K562 treated with DMSO at 1 percent for 24 hours (cell line): ENCODE data around the gene SLFN14. TPM values are rescaled to one million over a fixed set of nuclear protein-coding genes. Genes with fewer than 3 reads are reported as not detected.

Source experiments
- total RNA-seq: library from RNA; unstranded; fragments of 300-600 nt; gene quantifications from 2 replicates; pipeline ENCODE4 v1.2.3, GENCODE V29; 2022; ENCODE audit warnings: low read depth; ENCODE audit not compliant: insufficient read depth

Gene SLFN14
- 2.2 and 2.9 TPM in 2 replicates for total RNA-seq

DNA sequence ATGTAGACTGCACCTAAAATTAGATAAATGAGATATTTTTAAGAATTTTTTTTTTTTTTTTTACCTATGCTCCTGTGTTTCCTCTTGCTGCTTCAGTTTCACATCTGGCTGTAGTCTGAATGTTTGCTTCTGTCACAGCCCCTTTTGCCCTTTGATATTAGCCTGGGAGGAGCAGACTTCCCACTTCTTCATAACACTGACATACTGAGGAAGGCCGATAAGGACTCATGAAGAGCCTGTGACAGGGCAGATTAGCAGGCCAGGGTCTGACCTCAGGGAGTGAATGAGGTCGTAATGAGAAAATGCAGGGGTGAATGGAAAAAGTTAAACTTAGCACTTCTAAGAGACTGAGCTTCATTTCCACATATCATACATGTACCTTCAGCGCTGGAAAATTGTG lies at the start of gene SLFN14:
Gene SLFN14 (minus strand): TSS at position 117 of the 400 bp plus-strand sequence. CDS start 2,757 bp downstream, outside the sequence.

DNA sequence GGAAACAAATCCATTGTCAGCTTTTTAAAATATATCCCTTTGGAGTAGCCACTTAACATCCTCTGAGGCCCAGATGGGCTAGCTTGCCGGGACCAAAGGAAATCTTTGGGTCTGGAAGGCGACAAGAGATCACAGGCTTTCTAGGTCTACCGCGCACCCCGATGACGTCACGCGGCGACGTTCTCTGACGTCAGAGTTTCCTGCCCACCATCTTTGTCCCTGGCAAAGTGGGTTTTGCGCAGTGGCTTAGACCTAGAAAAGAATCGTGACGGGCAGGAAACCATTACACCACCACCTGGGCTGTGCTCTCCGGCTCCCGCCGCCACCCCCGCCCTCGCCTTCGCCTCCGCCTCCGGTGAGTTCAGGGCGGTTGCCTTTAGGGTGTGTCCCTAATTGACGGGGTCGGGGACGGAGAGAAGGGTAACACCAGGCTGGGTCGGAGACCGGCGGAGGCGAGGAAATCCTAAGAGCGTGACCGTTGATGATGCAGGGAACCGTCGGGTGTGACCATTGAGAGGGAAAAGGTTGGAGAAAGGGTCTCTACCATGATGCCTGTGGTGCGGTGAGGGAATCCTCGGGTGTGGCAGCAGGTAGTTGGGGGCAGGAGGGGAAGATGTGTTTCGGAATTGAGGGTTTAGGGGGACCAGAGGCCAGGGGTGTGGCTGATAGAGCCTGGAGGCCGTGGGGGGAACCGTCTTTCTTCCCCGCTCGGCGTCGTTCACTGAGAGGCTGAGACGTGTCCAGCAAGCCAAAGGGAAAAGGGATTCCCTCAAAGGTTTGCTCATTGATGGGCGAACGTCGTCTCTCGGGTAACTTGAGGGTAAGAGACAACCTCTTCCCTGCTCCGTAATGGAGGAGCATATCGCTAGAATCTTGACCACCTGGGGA lies 26.7 kb upstream of the SLFN14 start, which contains the start of gene AP2B1:
Gene AP2B1 (plus strand): TSS at position 249 of the 888 bp plus-strand sequence. CDS start 6,709 bp downstream, outside the sequence.

DNA sequence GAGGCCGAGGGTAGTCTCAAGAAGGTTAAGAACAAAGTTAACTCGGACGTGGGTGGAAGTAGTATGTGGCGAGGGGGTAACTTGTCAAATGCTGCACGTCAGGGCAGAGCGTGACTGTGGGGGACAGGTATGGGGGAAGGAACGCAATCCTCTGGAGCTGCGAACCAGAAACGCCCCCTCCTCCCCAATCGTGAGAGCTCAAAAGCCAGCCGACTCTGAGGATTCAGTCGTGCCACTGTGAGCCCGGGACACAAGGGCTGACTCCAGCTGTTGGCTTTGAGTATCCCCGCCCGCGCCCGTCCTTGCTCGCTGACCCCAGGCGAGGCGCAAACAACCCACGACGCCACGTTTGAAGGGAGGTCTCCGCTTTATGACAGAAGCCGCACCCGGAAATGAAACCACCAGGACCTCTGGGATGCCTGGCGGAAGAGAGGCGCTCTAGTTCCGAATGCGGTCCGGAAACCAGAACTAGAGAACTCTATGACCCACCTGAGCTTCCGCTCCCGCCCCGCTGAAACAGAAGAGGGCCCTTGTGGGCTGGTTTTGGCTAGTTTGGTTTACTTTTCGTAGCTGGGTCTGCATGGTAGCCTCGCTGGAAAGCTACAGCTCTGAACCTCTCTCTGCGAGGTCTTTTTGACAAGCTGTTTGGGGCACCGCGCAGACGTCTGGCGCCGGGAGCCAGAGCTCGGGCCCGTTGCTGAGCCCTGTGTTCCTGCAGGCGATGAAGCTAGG lies 17.7 kb upstream of the SLFN14 start, which contains the start of gene PEX12:
Gene PEX12 (minus strand): TSS at position 375 of the 732 bp plus-strand sequence. CDS start 550 bp downstream, outside the sequence.

DNA sequence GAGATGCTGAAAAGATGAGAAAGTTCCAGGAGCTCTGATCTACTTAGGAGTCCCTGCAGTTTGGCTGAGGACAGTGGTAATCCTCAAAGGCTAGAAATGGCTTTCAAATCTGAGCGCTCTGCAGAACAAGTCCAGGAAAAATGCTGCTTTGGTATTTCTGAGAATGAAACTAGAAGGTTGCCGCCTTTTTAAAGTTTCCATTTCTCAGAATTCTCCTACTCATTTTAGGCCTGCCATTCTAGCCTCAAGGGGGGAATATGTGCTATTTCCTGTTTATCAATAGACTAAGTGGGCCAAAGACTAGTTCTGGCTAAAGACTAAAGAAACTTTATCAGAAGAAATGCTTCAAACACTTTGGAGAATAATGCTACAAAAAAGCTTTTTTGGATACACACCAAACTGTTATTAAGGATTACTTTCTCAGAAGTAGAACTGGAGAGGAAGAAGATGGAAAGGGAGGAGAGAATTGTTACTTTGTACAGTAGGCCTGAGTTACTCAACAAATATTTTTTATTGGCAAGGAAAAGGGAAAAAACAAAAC lies 22.9 kb downstream of the SLFN14 start, which contains the start of gene SLFN12L:
Gene SLFN12L (minus strand): TSS at position 78 of the 541 bp plus-strand sequence. CDS start 15,314 bp downstream, outside the sequence.

Other genes starting within 250 kb of the SLFN14 start
- gene SLFN11, start 187.2 kb downstream of the SLFN14 start, total RNA-seq = 0.14 TPM in 1 of 2 replicates, not detected in the other
- 0.51 and 1.3 TPM in 2 replicates for gene SLFN12, start 128.3 kb downstream of the SLFN14 start, total RNA-seq
- 0.95 and 1.4 TPM in 2 replicates for gene SLFN13, start 112.1 kb downstream of the SLFN14 start, total RNA-seq
- 1.2 and 1.3 TPM in 2 replicates for gene SLFN12L, start 23.1 kb downstream of the SLFN14 start, total RNA-seq
- gene PEX12, start 17.8 kb upstream of the SLFN14 start, total RNA-seq = 8.6 and 8.8 TPM in 2 replicates
- 93.4 and 98.6 TPM in 2 replicates for gene AP2B1, start 26.5 kb upstream of the SLFN14 start, total RNA-seq
- gene RASL10B, start 170.8 kb upstream of the SLFN14 start, total RNA-seq = 0.10 TPM in 1 of 2 replicates, not detected in the other
- not detected in 2 replicates for gene GAS2L2, start 192.4 kb upstream of the SLFN14 start, total RNA-seq
- not detected in 2 replicates for gene C17orf50, start 200.1 kb upstream of the SLFN14 start, total RNA-seq
- gene MMP28, start 234.8 kb upstream of the SLFN14 start, total RNA-seq = not detected in 2 replicates
- gene TAF15, start 248.7 kb upstream of the SLFN14 start, total RNA-seq = 127 and 139 TPM in 2 replicates